Stimulated activated CD4-positive, alpha-beta T cell treated with anti-CD3 and anti-CD28 coated beads, Interleukin-1b, Interleukin-23, amount 100 ng/mL, for 4 hours (primary cell): ENCODE measurements around the gene PDS5B.
"Not testable (repeated sequence)": the region's sequence is repeated elsewhere in the genome, so short reads cannot be mapped to it uniquely, and the experiment has no call there.

Experiments
- DNase-seq, 2 donors: peaks; one replicate each; pipeline ENCODE4 v3.0.0-alpha.2; 2020; ENCODE audit warnings: low read depth in 2 of 2

The PDS5B gene

GRCh38 chr13:32802159-32802558 is 215.9 kb downstream of the PDS5B start:
- DNase-seq, result no peak

- no peak for DNase-seq
These were observed 218.5 kb downstream of the PDS5B start for GRCh38 chr13:32804673-32805230.

GRCh38 chr13:32811297-32811800 is 225.1 kb downstream of the PDS5B start:
- no peak for DNase-seq

GRCh38 chr13:32821149-32821688 is 235.0 kb downstream of the PDS5B start:
- DNase-seq, result no peak

- DNase-seq, result no peak
These were observed 236.5 kb downstream of the PDS5B start for GRCh38 chr13:32822771-32823170.

GRCh38 chr13:32823597-32823996 is 237.3 kb downstream of the PDS5B start:
- no peak for DNase-seq

- DNase-seq, result no peak
These were observed 237.8 kb downstream of the PDS5B start for GRCh38 chr13:32824061-32824460.

- DNase-seq, result no peak
These were observed 238.4 kb downstream of the PDS5B start for GRCh38 chr13:32824675-32825074.

- no peak for DNase-seq
These were observed 239.2 kb downstream of the PDS5B start for GRCh38 chr13:32825481-32825880.

- DNase-seq, result not testable (repeated sequence)
These were observed 240.1 kb downstream of the PDS5B start for GRCh38 chr13:32826372-32826771.
